NCI-H226 (cell line): ENCODE results near the gene PHPT1.

Source experiments
- DNase-seq: peaks from one replicate; pipeline ENCODE4 v3.0.0-alpha.2; 2015

PHPT1 gene

DNA sequence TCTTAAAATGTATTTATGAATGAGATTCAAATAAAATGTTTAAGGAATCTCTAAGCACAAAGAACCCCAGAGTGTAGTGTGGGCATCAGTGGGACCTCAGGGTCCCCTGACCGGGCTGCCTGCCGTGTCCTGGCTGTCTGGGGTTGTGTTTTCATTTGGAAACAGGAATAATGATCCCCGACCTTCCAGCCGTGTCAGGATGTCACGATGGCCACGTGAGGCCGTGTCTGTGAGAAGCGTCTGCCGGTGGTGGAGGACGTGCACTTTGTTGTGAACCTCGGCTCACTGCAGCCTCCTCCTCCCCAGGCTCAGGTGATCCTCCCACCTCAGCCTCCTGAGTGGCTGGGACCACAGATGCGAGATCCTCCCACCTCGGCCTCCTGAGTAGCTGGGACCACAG lies 41.5 kb downstream of the PHPT1 start:
- no peak for DNase-seq

- DNase-seq, result no peak
Observed at GRCh38 chr9:136896027-136896426, 46.8 kb downstream of the PHPT1 start.

DNA sequence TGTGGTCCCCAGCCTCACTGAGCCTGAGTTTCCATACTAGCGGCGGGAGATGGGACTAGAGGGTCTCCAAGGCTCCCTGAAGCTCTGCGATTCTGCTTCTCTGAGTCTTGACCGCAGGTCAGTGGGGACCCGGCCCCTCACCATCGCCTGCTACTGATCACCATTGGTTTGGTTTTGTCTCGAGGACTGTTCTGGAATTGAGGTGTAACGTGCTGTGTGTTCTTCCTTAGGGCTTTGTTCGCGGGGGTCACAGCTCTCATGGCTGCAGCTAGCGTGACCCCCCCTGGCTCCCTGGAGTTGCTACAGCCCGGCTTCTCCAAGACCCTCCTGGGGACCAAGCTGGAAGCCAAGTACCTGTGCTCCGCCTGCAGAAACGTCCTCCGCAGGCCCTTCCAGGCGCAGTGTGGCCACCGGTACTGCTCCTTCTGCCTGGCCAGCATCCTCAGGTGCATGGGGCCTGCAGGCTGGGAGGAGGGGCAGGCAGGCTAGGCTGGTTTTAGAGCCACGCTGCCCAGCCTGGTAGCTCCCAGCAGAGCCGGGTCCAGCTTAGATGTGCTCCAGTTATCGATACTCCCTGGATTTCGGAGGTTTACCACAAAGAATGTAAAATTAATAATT lies 49.4 kb downstream of the PHPT1 start:
- no peak for DNase-seq

DNA sequence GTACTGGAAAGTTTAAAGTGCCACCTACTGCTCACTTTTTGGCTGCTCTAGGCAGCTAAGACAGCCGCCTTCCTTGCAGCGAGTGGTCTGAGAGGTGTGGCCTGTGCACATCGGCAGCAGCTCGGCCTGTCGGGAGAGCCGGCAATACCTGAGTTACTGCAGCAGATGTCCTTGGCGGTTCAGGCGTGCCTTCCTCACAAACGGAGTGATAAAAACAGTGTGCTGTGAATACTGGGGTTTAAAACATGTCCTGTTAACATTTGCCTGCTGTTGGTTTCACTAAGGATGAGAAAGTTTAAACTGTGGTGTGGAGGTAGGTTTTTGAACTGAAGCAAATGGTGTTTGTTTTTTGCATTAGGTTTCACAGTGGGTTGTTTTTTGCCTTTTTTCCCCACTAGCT lies 50.0 kb downstream of the PHPT1 start:
- DNase-seq, result no peak

GRCh38 chr9:136900556-136900955 lies 51.3 kb downstream of the PHPT1 start:
- DNase-seq, result no peak
